GM19324 (cell line): ENCODE data around the gene ATXN2L.

Experiments used
- ATAC-seq: cut with Tn5 transposase; IDR thresholded peaks from one replicate; pipeline ENCODE4 v1.9.1; 2021; ENCODE audit warnings: mild to moderate bottlenecking, moderate library complexity; ENCODE audit not compliant: unreplicated experiment, low FRiP score

The ATXN2L gene

DNA sequence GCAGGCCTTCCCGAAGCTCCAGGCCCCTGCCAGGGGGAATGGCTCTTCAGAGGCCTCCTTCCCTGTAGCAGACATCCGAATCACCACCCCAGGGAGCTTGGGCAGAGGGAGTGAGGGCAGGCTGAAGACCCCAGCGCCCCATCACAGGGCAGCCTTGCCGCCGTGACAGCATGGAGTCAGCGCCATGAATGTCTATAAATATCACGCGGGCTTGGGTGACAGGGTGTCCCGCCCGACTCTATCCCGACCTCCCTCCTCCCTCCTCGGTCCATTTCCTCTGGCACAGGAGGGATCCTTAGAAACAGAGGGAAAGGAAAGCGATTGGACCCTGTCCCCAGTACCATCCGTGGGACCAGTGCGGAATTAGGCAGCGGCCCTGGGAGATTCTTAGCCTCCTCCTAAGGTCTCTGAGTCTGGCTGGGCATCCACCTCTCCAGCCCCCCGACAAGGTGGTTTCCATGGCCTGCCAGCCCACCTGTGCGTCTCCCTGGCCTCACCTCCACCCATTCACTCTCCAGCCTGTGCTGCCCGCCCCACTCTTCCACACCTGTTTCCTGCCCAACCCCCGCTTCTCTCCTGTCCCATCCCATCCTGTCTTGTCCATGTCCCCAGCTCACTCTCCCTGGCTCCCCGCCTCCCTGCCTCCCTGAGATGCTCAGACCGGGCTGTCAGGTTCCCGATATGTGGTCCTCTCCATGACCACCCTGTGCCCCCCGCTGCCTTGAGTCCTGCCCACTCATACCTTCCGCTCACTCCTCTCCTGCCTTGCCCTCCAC lies 60.6 kb downstream of the ATXN2L start:
- ATAC-seq: no peak

GRCh38 chr16:28884045-28884444 lies 61.2 kb downstream of the ATXN2L start:
- ATAC-seq: no peak
